Medulla oblongata (tissue), 1 donor: ENCODE data around the gene EGFLAM.
A peak's percentile ranks its signal among the peaks of the same experiment; 100 is the strongest.

ENCODE experiments used
- DNase-seq: peaks from one replicate; pipeline ENCODE4 v3.0.0-alpha.2; 2015; ENCODE audit errors: extremely low spot score

Gene EGFLAM

DNA sequence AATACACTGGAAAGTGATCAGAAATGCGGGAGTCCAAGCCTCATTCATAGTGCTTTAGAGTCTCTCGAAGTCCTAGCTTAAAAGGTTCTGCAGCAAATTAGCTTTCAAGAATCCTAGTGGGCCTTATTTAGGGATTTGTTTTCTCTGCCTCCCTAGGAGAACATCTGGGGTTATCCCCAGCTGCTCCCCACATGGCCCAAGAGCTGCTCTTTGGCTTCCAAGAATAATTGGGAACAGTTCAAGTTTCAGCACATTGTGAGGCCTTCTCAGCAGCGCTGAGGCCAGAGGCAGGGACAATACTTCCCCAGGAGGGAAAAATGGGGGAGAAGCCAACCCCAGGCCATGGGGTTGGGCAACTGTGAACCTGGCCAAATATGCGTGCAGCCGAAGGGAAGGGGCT is 189.4 kb downstream of the EGFLAM start:
- DNase-seq = peak; percentile 32

DNA sequence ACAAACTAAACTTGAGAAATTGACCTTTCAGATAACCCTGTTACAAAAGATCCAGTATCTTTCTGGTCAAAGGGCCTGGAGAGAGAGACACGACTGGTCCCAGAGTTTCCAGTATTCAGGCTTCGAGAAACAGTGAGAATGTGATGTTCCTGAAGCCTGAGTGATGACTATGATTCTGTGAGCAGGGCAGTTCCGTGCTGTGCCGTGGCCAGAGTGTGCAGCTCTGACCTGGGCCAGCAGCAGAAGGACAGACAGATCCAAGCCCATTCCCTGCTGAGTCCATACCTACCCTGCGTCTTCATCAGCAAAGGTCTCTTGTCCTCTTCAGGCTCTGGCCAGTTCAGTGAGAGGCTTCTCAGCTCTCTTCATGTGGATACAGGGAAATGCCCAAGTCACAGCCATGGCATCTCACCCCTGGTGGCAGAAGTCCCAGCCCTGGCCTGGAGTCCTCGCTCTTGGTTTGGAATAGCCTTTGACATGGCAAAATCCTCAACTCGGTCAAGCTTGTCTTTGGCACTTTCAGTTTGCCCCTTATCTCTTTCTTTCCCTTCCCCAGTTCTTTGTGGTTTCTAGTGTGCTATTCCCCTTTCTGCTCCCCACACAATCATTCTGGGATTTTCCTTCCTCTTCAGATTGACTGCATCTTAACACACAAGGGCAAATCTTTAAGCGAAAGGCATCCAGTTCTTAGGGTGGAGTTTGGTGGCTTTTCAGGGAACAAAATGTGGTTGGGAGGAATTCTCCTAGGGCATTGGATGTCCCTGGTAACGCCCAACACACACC is 190.4 kb downstream of the EGFLAM start:
- DNase-seq = no peak

DNA sequence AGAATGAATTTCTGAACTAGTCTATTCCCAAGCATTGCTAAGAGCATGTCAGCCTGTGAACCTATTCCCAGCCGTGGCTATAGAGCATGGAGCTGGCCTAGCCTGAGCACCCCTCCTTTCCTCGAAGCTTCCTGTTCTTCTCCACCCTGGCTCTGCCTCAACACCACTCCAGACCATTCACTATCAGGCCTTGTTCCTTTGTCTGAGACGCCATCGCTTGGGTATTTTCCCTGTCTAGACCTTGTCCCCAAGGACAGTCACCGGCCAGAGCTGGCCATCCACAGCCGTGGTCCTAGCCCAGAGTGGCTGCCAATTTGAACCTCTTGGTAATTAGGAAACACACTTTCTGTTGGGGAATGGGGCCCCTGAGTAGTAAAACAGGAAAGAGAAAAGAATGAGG is 192.3 kb downstream of the EGFLAM start:
- no peak for DNase-seq

DNA sequence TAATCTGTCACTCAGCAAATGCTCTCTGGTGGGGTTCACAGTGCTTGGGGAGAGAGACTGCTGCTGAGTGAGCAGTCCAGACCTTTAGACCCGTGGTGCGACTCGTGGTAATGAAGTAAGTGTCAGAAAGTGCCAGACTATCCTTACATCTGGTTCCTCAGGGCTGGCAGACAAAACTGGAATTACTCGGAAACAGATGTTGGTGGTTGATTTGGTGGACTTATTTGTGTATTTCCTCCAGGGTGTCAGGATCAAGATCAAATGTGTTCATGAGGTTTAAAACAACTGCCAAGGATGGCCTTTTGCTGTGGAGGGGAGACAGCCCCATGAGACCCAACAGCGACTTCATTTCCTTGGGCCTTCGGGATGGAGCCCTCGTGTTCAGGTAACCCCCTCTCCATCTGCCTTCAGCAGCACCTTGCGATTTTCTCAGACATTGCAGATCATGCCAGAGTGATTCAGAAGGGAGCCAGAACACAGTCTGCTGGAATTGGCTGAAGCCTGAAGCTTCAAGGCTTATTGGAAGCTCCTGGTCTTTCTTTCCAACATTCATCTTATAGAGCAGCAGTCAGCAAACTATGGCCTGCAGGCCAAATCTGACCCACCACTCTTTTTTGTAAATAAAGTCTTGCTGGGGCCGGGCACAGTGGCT is 192.8 kb downstream of the EGFLAM start:
- DNase-seq = no peak

DNA sequence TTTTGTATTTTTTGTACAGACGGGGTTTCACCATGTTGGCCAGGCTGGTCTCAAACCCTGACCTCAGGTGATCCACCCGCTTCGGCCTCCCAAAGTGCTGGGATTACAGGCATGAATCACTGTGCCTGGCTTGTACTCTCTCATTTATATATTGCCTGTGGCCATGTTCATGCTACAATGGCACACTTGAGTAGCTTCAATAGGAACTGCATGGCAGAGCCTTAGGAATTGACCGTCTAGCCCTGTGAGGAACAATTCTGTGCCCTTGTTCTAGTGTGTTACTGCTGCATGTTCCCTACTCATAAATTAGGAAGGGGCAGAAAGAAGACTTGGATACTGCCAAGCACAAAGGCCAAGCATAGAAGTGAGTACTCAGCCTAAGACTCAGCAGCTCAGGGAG is 193.8 kb downstream of the EGFLAM start:
- no peak for DNase-seq

DNA sequence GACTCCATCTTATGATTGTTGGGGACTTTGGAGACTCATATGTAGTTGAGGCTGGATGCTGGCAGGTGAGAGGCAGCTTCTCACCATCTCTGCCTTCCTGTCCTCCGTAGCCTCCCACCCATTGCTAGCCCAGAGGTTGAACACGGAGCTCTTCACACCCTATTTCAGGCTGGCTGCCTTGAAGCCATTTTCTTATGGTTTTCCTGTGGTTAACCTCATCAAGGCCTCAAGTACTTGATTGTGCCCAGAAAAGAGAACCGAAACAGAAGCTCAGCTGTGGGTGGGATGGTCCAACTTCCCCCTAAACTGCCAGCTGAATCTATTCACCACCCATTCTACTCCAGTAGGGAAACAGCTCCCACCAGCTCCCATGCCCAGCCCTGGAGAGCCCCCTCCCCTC is 195.1 kb downstream of the EGFLAM start:
- DNase-seq = peak; percentile 78

DNA sequence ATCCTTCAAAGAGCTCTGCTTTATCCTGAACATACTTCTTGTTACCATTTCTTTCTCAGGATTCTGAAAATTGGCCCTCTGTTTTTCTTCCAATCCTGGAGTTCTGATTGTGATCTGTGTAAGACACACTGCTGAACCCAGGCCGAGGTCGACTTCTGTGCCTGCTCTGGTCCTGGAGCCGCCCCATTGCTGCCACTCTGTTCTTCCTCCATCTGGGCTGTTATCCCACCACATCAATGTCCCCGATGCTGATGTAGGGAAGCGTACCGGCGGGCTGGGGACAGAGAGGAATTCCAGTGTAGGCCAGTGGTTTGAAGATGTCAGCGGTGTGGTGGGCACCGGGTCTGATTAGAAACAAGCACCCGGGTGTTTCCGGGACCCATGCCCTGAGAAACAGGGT is 195.6 kb downstream of the EGFLAM start:
- DNase-seq = no peak

DNA sequence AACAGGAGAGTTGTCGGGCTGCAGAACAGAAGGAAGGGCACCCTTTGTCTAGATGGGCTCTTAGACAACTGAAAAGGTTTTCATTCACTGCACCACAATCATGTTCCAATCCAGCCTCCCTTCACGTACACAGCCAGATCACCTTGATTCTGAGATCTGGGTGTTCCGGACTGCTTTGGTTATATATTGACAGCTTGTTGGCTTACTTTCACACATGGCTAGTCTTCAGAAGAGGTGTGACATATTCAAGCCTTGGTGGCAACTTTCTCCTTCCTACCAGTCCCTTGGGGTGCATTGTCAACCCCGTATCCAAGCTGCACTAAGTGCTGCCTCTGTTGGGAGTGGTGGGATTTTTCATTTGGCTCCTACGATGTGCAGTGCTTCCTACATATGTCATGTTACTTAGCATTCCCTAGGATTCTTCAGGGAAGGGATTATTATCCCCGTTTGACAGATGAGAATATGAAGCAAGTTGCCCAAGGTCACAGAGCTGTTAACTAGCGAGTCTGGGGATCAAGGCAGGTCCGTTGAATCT is 197.5 kb downstream of the EGFLAM start:
- no peak for DNase-seq

DNA sequence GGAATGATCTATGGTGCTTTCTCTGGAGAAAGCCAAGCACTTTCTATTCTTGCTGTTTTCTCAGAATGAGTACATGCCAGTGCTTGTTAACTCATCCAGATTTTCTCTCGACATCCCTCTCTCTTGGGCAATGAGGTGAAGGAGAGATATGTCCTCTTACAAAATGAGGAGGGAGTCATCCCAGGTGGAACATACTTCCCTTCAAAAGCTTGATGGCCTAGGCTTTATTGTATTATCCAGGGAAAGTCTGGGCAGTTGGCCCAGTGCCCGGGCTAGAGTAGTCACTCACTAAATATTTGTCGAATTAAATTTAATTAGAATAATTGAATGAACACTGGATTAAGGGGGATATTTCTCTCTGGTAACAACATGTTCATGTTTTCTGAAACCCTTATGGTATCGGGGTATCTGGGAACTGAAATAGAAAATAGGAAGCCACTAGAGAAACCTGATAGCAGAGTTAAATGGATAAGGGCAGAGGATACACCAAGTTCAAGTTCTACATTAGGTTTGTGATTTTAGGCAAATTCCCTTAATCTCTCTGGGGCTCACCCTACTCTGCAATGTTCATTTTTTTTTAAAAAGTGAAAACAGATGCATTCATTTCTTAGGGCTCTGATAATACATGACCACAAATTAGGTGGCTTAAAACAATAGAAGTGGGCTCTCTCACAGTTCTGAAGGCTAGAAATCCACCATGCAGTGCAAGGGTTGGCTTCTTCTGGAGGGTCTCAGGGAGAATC is 198.5 kb downstream of the EGFLAM start:
- DNase-seq = no peak

DNA sequence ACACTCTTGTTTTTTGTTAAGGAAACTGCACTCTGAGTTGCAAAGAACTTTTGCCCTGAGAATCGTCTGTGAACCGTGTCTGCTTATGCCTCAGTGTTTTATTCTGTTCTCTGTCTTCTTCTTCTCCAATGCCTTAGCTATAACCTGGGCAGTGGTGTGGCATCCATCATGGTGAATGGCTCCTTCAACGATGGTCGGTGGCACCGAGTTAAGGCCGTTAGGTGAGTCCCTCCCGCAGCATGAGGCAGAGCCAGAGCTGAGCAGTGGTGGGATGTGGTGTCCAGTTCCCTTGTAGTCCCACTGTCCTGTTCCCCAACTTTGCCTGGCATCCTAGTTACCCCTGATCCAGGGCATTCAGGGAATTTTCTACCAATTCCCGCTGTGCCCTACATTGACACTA is 199.8 kb downstream of the EGFLAM start:
- DNase-seq = no peak

DNA sequence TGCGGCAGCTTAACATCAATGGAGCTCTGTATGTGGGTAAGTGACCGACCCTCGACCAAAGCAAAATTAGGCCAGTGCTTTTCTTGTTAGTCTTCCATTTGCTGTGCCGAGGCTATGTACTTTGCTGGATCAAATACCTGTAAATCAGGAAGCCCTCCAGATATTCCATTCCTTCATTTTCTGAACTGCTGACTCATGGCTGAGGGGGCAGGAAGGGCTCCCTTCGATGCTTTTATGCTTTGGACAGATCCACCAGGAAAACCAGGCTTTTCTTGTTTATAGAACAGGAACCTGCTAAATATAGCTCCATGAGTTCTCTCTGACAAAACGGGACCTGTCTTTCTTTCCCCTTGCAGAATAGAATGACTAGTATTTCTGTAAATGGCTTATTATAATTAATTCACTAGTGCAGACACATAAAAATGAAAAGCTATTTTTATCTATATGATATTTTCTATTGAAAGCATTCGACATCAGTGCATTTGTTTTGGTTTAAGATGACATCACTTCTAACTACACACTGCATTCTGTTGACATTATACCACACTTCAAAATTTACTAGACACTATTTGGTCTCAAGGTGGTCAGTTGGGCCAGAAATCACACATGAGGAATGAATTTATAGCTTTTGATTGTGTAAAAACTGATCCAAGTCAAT is 204.7 kb downstream of the EGFLAM start:
- DNase-seq = no peak

DNA sequence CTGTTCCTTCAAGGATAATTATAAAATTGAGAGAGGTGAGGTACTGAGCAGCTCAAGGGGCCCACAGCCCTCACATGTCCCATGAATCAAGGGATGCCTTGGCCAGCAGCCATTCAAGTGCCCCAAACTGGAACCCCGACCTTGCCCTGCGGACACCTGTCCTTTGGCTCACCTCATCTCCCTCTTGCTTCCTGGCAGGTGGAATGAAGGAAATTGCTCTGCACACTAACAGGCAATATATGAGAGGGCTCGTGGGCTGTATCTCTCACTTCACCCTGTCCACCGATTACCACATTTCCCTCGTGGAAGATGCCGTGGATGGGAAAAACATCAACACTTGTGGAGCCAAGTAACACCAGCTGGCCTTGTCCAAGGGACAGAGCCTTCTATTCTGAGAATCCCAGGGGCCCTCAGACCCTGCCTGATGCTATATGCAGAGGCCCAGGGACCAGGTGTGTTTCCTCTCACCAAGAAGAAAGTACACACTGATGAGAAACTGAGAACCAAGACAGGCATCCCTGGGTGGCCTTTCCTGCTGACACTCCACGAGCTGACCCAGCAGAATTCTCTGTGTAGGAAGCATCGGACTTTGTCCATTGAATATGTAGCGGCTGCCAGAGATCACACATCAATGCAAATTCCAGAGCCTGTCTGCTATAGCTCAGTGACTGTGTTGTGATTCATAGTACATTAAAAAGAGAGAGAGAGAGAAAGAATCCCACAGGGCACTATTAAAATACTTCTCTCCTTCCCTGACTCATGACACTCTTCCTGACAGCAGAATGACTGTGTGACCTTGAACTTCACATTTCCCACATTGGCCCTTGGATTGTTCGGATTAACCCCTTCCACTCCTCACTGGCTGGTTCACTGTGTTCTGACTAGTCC is 205.5 kb downstream of the EGFLAM start:
- no peak for DNase-seq

DNA sequence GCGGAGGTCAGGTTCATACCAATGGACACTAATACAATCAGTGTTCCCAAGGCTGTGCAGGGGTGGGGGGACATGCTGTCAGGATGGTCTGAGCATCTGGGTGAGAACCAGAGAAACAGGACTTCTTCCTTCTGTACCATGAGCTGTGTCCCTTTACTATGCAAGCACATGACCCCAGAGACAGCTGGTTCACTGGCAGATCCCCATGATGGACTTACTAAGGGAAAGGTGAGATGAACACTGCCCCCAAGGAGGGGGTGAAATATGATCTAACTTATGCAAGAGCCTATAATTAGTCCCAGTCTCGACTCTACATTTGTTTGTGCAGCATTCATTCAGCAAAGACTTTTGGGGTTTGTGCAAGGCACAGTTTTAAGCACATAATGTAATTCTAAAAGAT is 206.7 kb downstream of the EGFLAM start:
- no peak for DNase-seq

DNA sequence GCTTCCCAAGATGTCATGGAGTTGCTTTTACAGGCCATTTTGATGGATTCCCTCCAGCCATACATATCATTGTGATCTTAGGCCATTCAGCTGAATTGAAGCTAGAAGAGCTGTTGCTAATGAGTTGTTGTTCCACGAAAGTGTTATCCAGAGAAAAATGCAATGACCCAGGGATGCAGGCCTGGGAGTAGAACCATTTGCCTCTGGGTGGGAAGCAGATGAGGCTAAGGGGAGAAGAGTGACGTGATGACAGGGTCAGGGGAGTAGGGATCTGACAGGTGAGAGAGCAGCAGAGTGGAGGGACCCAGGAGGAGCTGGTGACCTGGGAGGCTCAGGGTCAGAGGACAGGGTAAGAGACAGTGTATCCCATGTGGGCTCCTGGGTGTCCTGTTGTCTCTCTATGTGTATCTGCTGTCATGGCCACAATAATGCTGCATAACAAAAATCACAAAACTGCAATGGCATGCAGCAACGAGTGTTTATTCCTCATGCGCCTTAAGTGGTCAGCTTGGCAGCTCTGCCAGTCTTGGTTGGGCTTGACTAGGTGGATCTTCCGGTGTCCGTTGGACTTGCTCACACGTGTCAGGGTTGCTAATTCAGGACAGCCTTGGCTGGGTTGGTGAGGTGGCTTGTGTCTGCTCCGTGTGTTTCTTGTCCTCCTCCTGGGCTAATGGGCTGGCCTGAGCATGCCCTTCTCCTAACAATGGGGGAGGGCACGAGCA is 207.5 kb downstream of the EGFLAM start:
- no peak for DNase-seq

DNA sequence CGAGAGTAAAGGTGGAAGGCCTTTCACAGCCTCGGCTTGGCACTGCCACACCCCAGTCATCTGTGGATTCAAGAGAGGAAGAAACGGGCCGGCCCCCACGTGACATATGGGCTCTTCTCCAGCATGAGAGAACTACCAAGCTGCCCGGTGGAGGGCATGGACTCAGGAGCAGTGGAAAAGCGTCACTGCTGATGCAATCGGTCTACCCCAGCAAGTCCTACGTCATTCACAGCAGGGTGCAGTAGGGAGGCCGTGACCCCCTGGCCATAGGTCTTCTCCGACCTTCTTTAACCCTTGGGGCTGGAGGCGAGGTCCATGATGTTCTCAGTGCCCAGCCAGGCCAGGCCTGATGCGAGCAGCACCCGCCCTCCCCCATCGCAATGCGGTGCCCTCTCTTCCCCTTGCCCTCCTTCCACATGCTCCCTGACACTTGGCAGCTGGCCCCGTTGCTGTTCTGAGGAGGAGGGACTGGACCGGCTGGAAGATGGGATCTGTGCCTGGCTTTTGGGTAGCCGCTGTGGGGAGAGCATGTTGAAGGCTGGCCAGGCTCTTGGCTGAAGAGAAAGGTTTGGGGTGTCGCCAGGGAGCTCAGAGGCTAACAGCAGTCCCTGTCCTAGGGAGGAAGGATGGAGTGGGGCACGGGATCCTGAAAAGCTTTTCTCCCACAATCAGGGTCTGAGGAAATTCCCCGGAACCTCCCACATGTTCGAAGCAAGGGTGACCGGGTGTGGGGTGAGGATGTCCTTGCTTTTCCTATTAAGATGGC is 208.2 kb downstream of the EGFLAM start:
- peak; percentile 73 for DNase-seq

DNA sequence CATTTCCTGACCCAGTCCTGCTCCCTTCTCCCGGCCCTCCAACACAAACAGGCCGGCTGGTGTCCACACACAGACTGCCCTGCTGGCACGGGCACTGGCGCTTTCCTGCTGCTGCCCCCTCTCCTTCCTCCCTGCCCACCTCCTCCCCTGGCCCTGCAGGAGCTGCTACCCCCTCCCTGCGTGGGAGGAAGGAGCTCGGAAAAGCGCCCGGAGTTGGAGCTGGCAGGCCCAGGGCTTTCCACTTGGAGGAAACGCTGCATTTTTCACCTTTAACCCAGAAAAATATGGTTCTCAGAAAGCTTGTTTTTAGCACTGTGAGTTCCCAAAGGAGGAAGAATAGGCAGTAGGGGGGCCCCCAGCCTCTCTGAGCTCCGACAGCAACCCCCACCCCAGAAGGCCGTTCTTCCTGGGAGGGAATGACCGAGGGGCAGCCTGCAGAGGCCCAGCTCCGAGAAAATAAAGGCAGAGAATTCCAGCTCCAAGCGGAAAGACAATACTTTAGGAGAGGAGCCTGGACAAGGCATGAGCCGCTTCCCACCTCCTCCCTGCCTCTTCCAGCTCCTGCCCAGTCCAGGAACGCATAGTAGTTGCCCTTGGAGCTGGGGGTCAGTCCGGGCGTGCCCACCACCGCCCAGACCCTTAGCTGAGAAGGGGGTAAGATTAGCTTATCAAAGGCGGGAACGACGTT is 209.1 kb downstream of the EGFLAM start:
- peak; percentile 41 for DNase-seq

DNA sequence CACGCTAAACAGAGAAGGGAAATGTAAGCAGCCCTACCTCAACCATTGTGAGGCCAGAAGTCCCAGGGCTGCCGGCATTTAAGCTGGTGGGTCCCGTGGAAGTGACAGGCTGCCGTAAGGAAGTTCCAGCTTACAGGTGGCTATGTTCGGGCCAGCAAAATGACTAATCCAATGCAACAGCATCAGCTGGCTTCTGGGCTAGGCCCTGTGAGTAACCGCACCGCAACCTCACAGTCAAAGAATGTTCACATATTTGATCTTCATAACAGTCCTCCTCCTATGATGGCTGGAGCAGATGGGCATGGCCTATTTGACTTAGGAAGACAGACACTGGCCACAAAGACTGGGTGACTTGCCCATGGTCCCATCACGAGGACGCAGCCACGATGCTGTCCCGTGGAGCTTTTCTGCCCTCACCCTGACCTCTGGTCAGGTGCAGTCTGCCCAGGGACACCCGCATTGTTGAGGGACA is 209.9 kb downstream of the EGFLAM start:
- no peak for DNase-seq

DNA sequence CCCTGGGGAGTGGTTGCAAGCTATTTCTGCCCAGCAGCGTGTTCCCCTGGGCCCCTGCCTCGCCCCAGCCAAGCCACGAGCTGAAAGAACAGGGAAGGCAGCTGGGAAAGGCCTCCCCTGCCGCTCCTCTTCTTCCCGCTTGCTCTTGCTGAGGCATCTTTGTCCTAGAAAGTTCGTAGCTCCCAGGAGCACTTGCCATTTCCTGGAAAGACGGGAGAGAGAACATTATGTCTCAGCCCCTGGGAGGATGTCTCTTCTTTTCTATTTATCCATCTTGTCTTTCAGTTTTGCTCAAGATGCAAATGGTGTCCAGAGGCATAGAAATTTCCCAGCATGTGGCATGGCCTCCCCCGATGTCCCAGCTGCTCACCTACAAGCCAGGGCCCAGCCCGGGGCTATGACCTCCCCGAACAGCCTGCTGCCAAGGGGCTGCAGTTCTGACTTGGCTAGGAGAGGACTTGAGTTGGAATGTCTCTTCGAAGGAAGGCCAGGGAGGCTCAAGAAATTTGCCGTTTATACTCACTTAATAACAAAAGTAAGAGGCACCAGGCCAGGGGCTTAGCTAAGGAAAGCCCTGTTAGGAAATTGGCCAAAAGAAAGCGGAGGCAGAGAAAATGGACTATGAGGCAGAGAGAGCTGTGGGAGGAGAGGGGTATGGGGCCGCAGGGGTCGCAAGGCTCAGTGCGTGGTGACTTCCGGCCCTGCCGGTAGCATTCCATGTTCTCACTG is 210.8 kb downstream of the EGFLAM start:
- DNase-seq = peak; percentile 72
